CD4-positive, alpha-beta T cell treated with Interleukin-2 at 100 ng/mL for 4 hours (primary cell): ENCODE measurements around the gene CACNA2D3.

Source experiments
- DNase-seq: peaks from one replicate; pipeline ENCODE4 v3.0.0-alpha.2; 2020; ENCODE audit warnings: low spot score

Gene CACNA2D3

DNA sequence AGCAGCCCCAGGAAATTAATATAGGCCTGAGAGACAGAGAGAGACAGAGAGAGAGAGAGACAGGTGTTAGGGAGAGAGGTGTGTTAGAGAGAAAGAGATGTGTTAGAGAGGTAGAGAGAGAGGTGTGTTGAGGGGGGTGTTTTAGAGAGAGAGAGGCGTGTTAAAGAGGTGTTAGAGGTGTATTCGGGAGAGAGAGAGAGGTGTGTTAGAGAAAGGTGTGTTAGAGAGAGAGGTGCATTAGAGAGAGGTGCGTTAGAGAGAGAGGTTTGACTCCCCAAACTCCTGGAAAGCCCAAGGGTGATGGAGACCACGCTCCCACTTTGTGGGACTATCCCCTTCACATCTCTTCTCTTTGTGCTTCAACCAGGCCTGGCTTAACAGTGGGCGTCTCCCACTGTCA lies 95.5 kb downstream of the CACNA2D3 start:
- no peak for DNase-seq

- DNase-seq = no peak
Observed at GRCh38 chr3:54222316-54222715, 100.0 kb downstream of the CACNA2D3 start.

DNA sequence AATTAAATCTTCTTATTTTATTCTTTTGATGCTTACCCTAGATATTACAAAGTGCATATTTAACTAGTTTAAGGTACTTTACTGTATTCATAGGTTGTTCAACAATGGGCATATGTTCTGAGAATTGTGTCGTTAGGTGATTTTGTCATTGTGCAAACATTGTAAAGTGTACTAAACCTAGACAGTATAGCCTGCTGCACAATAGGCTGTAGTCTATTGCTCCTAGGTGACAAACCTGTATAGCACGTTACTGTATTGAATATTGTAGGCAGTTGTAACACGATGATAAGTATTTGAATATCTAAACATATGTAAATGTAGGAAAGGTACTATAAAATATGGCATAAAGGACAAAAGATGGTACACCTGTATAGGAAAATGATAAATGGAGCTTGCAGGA lies 100.7 kb downstream of the CACNA2D3 start:
- DNase-seq = no peak

DNA sequence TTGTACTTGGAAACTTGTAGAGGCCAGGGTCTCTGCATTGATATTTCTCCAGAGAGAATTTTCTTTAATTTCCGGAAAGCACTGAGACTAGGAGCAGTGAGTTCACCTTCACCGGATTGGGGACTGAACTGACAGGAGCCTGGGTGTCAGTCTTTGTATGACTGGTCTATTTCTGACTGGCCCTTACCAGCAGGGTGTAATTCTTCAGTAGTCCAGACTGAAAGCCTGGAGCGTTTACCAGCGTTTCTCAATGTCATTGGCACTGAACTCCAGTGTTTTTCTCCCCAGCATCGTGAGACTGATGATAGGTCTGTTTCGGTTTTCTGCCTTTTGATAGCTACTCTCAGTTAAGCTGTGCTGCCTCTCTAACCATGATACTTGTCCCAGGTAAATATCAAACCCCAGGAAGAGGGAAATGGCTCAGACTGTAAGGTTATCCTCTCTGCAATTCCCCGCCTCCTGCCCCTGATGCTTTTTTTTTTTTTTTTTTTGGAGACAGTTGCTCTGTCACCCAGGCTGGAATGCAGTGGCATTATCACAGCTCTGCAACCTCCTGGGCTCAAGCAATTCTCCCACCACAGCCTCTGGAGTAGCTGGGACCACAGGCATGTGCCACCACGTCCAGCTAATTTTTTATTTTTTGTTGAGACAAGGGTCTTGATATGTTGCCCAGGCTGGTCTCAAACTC lies 103.6 kb downstream of the CACNA2D3 start:
- DNase-seq = no peak

DNA sequence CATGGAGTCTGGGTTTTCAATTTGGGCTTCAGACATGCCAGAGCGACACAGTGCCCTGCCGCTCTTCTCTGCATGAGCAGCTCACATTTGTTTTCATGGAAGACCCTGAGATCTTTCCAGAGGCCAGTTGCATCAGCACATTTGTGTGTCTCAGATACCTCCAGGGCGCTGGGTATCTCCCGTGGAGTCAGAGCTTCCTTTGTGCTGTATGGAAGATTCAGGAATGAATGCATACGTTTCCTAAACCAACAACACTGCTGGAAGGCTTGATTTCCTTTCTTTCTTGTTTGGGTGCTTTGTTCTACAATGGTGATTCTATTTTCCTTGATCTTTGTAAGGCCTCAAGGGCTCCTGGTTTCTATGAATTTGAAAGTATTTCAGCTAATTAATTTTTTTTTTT lies 106.5 kb downstream of the CACNA2D3 start:
- no peak for DNase-seq

GRCh38 chr3:54232618-54233017 lies 110.3 kb downstream of the CACNA2D3 start:
- no peak for DNase-seq

DNA sequence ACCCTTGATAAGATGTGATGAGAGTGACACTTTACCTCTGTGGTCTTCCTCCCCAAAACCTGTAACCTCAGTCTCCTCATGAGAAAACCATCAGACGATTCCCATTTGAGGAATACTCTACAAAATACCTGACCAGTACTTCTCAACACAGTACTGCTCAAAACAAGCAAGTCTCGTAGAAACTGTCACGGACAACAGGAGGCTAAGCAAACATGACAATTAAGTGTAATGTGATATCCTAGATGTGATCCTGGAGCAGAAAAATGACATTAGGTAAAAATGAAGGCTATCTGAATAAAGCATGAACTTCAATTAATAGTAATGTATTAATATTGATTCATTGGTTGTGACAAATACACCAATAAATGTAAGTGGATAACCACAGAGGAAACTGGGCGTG lies 113.6 kb downstream of the CACNA2D3 start:
- DNase-seq = no peak

GRCh38 chr3:54237109-54237508 lies 114.8 kb downstream of the CACNA2D3 start:
- no peak for DNase-seq

- no peak for DNase-seq
Observed at GRCh38 chr3:54237788-54238502, 115.6 kb downstream of the CACNA2D3 start.

DNA sequence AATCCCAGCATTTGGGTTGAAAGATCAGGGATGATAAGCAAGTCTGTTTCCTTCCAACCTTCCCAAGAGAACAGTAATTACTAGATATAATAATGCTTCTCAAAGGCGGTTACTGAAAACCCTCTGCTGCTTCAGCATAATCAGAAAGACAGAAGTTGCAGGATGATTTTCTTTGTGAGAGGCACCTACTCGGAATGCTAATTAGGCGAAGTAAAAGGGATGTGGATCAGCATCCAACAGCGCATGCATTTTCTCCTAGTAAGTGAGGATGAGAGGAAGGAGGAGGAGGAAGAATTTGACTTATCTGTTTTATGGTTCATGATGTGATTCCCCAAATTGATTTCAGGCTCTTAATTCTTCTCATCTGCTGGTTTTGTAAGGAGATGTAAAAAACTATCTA lies 118.0 kb downstream of the CACNA2D3 start:
- no peak for DNase-seq

DNA sequence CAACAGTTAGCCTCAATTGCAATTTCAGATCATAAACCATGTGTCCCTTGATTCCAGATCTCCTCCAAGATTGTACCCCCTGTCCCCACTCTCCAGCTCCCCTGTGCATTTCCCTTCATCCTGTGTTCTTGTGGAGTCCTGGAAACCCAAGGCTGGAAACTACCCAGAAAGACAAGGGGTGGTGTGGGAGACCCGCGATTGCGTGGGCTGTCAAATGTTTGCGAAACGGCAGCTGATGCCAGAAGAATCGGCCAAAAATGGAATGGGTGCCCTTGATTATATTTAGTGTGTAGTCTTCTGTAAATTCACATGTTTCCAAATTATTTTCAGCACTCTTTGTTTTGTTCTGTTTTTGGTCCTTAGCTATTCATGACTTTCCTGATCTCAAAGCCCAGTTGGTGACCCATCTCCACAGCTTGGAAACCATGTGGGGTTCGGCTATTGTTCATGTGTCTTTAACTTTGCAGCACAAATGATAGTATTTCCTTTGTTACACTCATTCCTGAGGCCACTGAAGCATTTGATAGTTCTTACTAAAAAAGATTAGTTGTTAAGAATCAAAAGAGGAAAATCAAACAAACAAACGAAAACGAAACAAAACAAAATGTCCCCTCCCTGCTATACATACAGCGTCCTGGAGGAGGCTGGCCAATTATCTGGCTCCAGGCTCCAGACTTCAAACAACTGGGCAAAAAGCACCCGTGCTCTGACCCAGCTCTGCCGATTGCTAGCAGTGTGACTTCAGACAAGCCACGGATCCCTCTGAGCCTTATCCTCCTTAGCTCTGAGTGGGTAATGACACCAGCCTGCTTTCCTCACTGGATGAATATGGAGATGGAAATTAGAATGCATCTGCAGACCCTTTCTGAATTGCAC lies 120.9 kb downstream of the CACNA2D3 start:
- DNase-seq = no peak

DNA sequence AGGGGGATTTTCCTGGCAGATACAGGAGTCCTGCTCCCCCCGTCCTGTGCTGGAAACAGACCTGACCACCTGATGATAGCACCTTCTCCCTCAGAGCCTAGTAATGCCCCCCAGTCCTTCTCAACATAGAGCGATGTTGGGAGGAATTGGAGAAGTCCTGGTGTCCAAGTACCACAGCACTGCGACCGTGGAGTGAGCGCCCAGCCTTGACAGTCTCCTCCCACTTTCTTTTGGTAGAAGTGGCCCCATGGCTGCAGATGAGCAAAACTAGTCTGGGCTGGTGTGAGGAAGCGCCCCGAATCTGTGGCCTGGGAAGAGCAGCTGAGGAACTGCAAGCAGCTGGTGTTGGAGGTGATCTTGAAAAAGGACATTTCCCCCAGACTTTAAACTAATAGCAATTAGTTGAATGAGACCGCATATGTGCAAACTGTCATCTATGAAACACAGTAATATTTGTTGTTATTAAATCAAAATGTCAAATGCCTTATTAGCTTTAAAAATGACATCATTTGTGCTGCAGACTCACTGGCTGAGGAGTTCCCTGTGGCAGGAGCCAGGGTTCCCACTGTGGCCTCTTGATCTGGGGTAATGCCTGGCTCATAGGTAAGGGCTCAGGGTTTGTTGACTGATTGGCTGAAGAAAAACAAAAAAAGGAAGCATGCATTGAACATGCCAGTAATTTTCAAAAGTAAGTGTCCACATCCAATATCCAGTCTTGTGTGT lies 121.8 kb downstream of the CACNA2D3 start:
- no peak for DNase-seq

DNA sequence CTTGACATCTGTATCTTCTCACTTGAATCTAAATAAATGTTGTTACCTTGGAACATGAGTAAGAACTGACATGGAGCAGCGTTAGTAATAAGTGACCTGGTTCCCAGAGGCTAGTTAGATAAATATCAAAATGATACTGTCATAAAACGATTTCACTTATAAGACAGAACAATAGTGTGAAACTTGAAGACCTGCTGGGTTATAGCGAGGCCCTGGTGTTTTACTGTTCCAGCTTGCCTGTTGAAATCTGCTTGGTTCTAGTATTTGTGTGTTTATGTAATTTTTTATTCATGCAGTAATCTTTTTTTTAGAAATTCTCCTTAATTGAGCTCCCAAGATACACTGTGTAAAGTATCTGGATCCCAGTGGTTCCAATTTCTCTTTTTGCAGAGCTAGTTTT lies 129.4 kb downstream of the CACNA2D3 start:
- DNase-seq = no peak

DNA sequence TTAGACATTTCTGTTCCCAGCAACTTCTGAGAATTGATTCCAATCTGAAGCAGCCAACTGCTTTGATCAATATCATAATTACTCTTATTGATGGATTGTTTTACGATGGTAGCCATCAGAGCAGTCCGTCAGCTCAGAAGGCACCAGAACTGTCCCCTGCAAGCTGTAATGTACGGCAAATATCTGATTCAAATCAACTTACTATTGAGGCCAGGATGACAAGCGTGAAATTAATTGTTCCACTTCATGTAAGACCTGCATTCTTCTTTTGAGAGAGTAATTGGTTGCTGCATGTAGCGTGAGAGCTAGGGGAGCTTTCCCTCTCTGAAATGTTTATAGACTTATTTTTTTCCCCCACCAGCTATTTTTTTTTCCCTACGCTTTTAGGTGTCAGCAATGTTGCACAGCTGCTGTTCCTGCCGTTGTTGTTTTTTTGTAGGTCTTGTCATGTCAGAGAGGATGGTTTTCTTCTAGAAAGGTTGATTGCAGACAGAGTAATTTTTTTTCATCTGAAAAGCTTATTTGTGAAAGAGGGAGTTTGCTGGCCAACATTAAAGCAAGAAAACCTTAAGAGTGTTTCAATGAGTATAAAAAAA lies 134.9 kb downstream of the CACNA2D3 start:
- DNase-seq = no peak

DNA sequence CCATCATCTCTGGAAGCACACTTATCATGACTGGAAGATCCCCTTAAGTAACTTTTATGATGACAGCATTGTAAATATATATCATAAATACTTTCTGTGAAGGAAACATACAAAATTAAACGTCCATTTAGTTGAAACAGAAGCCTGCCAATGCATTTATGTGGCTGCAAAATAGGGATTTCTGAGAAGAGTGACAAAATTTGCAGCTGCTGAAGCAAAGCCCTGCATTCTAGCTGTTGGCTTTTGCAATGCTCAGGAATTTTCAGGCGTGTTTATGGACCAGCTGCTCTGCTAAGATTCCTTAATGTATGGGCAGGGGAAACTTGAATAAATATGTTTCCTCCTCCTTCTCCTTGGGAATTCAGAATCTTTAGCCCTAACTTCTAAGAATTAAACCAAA lies 137.3 kb downstream of the CACNA2D3 start:
- no peak for DNase-seq

DNA sequence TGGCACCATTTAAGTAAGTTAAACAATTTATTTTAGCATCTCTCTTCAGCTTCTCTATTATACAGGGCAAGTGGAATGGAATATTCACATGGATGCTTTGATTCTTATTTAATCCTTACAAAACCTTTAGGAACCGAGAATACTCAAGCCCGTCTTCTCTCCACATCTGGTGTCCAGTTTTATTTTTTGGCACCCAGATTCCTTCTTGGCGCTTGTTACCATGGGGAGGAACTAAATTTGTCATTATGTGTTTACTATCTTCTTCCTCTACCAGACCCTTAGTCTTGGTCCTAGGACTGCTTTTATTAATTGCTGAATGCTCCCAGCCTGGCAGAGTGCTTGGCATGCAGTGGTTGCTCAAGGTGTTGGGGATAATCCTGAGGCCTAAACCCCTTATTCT lies 138.8 kb downstream of the CACNA2D3 start:
- DNase-seq = no peak

DNA sequence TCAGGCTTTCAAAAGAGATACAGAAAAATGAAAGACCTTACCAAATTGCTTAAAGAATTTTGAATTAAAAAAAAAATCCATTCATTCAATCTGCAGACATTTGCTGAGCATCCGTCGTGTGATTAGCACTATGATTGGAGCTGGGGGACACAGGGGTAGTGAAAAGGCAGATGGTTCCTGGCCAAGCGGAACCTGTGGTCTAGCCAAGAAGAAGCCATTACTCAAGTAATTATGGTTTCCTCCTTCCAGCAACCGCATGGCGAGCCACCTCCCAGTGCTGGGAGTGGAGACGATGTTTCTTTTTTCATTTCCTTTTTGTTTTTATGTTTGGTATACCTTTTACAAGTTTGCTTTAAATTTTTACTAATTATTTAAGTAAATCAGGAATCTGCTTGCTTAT lies 140.2 kb downstream of the CACNA2D3 start:
- DNase-seq = no peak

DNA sequence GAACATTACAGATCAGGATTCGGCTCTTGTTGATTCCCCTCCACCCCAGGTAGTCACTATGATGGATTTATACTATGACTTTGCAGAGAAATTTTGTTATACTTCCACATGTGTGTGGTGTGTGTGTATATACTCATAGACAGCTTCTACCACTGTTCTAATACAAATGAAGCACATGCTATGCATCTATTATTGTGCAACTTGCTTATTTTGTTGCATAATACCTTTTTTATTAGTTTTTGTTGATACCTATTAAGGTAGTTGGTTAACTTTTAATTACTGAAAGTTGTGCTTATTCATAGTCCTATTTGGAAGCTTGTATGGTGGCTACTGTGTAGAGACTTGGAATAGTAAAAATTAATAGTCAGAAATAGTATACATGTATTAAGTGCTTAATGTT lies 140.6 kb downstream of the CACNA2D3 start:
- no peak for DNase-seq

- DNase-seq = no peak
Observed at GRCh38 chr3:54264050-54264449, 141.7 kb downstream of the CACNA2D3 start.

DNA sequence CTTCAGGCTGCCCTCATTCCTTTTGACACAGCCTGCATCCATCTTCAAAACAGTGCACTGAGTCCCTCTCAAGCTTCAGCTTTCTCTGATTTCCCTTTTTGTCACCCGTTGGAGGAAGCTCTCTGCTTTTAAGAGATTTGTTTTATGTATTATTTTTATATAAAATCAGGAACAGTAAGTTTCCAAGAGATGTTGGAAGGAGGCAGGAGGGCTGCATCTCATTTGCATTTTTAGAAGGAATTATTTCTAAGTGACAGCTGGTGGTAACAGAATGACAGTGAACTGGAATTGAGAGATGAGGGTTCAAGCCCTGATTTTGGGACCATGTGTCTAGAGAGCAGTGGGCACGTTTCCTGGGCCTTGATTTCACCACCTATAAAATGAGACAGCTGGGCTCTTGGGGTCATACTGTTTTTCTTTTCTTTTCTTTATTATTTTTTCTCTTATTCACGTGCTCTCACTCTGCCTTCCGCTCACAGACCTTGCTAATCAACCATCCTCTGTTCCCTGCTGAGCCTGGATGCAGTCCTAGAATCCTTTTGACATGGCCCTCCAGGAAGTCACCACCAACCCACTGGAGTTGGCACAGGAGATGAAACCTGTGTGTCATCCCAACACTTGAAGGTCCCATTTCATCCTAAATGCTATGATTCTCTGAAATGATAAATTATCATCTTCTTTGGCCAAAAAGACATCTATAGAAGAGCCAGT lies 148.6 kb downstream of the CACNA2D3 start:
- DNase-seq = no peak

- no peak for DNase-seq
Observed at GRCh38 chr3:54273791-54274190, 151.4 kb downstream of the CACNA2D3 start.
